Neural cell (in vitro differentiated cells): ENCODE data around the gene PCED1B. TPM values are rescaled to one million over a fixed set of nuclear protein-coding genes. Genes with fewer than 3 reads are reported as not detected.

ENCODE experiments used
- H2AFZ ChIP-seq: fragments of 200-600, 300-800 bp; sonication (generic), shearing (Covaris generic); 2 replicates; pipeline ENCODE4 v1.6.0; 2014; ENCODE audit warnings: low read depth, mild to moderate bottlenecking, antibody characterized with exemption, low read length, moderate library complexity
- H3F3A ChIP-seq: fragments of 200-600 bp; shearing (Covaris generic); 2 replicates; pipeline ENCODE4 v1.6.1; 2016; ENCODE audit warnings: mild to moderate bottlenecking, moderate library complexity, mixed read lengths, antibody characterized with exemption, low read length; ENCODE audit not compliant: insufficient read depth, poor library complexity, severe bottlenecking
- H3K27ac ChIP-seq: fragments of 200-600, 300-800 bp; sonication (generic), shearing (Covaris generic); 2 replicates; pipeline ENCODE4 v1.5.1; 2014; ENCODE audit warnings: mild to moderate bottlenecking, low read length, moderate library complexity
- H3K27me3 ChIP-seq: fragments of 300-800, 200-600 bp; sonication (generic), shearing (Covaris generic); 2 replicates; pipeline ENCODE4 v1.6.0; 2014; ENCODE audit warnings: mild to moderate bottlenecking, low read depth, low read length, moderate library complexity; ENCODE audit not compliant: insufficient read depth
- H3K36me3 ChIP-seq: fragments of 300-800, 200-600 bp; sonication (generic), shearing (Covaris generic); 2 replicates; pipeline ENCODE4 v1.5.1; 2014; ENCODE audit warnings: mild to moderate bottlenecking, antibody characterized with exemption, low read length, moderate library complexity; ENCODE audit not compliant: insufficient read depth
- H3K4me2 ChIP-seq: fragments of 300-800, 200-600 bp; sonication (generic), shearing (Covaris generic); 2 replicates; pipeline ENCODE4 v1.6.0; 2014; ENCODE audit warnings: mild to moderate bottlenecking, low read length
- H3K4me3 ChIP-seq: fragments of 300-800, 200-600 bp; sonication (generic), shearing (Covaris generic); 2 replicates; pipeline ENCODE4 v1.5.1; 2014; ENCODE audit warnings: mild to moderate bottlenecking, low read length, moderate library complexity
- H3K79me2 ChIP-seq: fragments of 200-600 bp; shearing (Covaris generic); replicated peaks from 2 replicates; pipeline ENCODE4 v1.6.0; 2014; ENCODE audit warnings: mild to moderate bottlenecking, low read length, moderate library complexity; ENCODE audit not compliant: insufficient read depth
- H3K9ac ChIP-seq: fragments of 300-800, 200-600 bp; sonication (generic), shearing (Covaris generic); 2 replicates; pipeline ENCODE4 v1.6.1; 2016; ENCODE audit warnings: mild to moderate bottlenecking, low read length, mixed read lengths
- H3K9me2 ChIP-seq: fragments of 200-600 bp; shearing (Covaris generic); 2 replicates; pipeline ENCODE4 v1.6.1; 2016; ENCODE audit warnings: mild to moderate bottlenecking, low read length, mixed read lengths; ENCODE audit not compliant: insufficient read depth
- H3K9me3 ChIP-seq: fragments of 200-600, 300-800 bp; sonication (generic), shearing (Covaris generic); 2 replicates; pipeline ENCODE4 v1.6.1; 2016; ENCODE audit warnings: mild to moderate bottlenecking, mixed run types, low read length, moderate library complexity, mixed read lengths
- H4K20me1 ChIP-seq: fragments of 200-600 bp; shearing (Covaris generic); 2 replicates; pipeline ENCODE4 v1.6.1; 2016; ENCODE audit warnings: mild to moderate bottlenecking, mixed run types; ENCODE audit not compliant: insufficient read depth
- EP300 ChIP-seq: fragments of 450-650 bp; conservative IDR thresholded peaks from 2 replicates; pipeline ENCODE4 v1.6.1; 2014; ENCODE audit warnings: antibody characterized with exemption, mild to moderate bottlenecking, moderate library complexity; ENCODE audit not compliant: poor library complexity, severe bottlenecking
- EZH2 ChIP-seq: fragments of 200-600, 300-800 bp; shearing (Covaris generic), sonication (generic); IDR thresholded peaks from 2 replicates; pipeline ENCODE4 v1.6.1; 2014; ENCODE audit warnings: antibody characterized with exemption, low read length, borderline replicate concordance, mild to moderate bottlenecking; ENCODE audit not compliant: insufficient read depth, poor library complexity, severe bottlenecking
- MXI1 ChIP-seq: fragments of 450-650 bp; conservative IDR thresholded peaks from 2 replicates; pipeline ENCODE4 v1.6.1; 2014; ENCODE audit warnings: antibody characterized with exemption, mild to moderate bottlenecking; ENCODE audit not compliant: poor library complexity, severe bottlenecking
- POLR2AphosphoS5 ChIP-seq: IDR thresholded peaks from 2 replicates; pipeline ENCODE4 v1.6.1; 2012
- RAD21 ChIP-seq: fragments of 450-650 bp; conservative IDR thresholded peaks from 2 replicates; pipeline ENCODE4 v1.6.1; 2014; ENCODE audit warnings: antibody characterized with exemption, mild to moderate bottlenecking, moderate library complexity
- SMC3 ChIP-seq: fragments of 450-650 bp; conservative IDR thresholded peaks from 2 replicates; pipeline ENCODE4 v1.6.1; 2014; ENCODE audit warnings: antibody characterized with exemption, mild to moderate bottlenecking, moderate library complexity; ENCODE audit not compliant: poor library complexity
- TAF1 ChIP-seq: IDR thresholded peaks from 2 replicates; pipeline ENCODE4 v1.6.1; 2012; ENCODE audit warnings: low read depth
- polyA plus RNA-seq: library from polyadenylated mRNA; depleted of rRNA; stranded (reverse); fragments of >200 nt; gene quantifications from 2 replicates; pipeline ENCODE4 v1.2.3, GENCODE V29; 2014
- TF ChIP-seq, protein P1 (sequence below): IDR thresholded peaks from 2 replicates; pipeline ENCODE4 v1.6.1; 2012; ENCODE audit warnings: borderline replicate concordance
- TF ChIP-seq, protein P2 (sequence below): fragments of 450-650 bp; IDR thresholded peaks from 2 replicates; pipeline ENCODE4 v1.5.1; 2014; ENCODE audit warnings: antibody characterized with exemption, mild to moderate bottlenecking, moderate library complexity; ENCODE audit not compliant: poor library complexity, severe bottlenecking

The PCED1B gene
- polyA plus RNA-seq, 1 donor from 2014 or later: not detected

DNA sequence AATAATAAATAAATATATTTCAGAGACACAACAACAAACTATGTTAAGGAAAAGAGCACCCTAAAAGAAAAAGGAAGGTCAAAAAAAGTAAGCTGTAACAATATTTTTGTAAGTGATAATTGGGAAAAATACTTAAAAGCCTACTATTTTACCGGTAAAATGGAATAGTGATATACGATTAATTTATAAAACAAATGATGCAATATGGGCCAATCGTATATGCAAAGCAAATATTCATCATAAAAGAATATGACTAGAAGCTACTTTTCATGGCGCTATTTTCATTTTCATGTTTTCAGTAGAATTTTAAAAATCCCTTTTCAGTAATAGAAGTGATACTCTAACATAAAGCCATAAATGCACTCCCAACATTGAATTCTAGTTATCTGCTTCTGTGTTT, 131.4 kb downstream of the PCED1B start:
- Histone ChIP-seq H2AFZ (no peak overlapping the region), H3K27ac (no peak overlapping the region), H3K4me3 (no peak overlapping the region), H3K27me3 (no peaks in the 10 kb centered on the region), H3K4me2 (no peak overlapping the region), H3K9me3 (no peaks in the 10 kb centered on the region), H3K36me3 (no peaks in the 10 kb centered on the region), H3K9me2 (no peaks in the 10 kb centered on the region), H3K9ac (no peak overlapping the region), H3F3A (no peaks in the 10 kb centered on the region), H4K20me1 (no peaks in the 10 kb centered on the region), H3K79me2 (no peaks in the 10 kb centered on the region)
- TF ChIP-seq EP300 (no peak), EZH2 (no peak), POLR2AphosphoS5 (no peak), MXI1 (no peak), TAF1 (no peak), RAD21 (no peak), SMC3 (no peak)
- TF ChIP-seq, protein P1, sequence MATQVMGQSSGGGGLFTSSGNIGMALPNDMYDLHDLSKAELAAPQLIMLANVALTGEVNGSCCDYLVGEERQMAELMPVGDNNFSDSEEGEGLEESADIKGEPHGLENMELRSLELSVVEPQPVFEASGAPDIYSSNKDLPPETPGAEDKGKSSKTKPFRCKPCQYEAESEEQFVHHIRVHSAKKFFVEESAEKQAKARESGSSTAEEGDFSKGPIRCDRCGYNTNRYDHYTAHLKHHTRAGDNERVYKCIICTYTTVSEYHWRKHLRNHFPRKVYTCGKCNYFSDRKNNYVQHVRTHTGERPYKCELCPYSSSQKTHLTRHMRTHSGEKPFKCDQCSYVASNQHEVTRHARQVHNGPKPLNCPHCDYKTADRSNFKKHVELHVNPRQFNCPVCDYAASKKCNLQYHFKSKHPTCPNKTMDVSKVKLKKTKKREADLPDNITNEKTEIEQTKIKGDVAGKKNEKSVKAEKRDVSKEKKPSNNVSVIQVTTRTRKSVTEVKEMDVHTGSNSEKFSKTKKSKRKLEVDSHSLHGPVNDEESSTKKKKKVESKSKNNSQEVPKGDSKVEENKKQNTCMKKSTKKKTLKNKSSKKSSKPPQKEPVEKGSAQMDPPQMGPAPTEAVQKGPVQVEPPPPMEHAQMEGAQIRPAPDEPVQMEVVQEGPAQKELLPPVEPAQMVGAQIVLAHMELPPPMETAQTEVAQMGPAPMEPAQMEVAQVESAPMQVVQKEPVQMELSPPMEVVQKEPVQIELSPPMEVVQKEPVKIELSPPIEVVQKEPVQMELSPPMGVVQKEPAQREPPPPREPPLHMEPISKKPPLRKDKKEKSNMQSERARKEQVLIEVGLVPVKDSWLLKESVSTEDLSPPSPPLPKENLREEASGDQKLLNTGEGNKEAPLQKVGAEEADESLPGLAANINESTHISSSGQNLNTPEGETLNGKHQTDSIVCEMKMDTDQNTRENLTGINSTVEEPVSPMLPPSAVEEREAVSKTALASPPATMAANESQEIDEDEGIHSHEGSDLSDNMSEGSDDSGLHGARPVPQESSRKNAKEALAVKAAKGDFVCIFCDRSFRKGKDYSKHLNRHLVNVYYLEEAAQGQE: no peak
- TF ChIP-seq, protein P2, sequence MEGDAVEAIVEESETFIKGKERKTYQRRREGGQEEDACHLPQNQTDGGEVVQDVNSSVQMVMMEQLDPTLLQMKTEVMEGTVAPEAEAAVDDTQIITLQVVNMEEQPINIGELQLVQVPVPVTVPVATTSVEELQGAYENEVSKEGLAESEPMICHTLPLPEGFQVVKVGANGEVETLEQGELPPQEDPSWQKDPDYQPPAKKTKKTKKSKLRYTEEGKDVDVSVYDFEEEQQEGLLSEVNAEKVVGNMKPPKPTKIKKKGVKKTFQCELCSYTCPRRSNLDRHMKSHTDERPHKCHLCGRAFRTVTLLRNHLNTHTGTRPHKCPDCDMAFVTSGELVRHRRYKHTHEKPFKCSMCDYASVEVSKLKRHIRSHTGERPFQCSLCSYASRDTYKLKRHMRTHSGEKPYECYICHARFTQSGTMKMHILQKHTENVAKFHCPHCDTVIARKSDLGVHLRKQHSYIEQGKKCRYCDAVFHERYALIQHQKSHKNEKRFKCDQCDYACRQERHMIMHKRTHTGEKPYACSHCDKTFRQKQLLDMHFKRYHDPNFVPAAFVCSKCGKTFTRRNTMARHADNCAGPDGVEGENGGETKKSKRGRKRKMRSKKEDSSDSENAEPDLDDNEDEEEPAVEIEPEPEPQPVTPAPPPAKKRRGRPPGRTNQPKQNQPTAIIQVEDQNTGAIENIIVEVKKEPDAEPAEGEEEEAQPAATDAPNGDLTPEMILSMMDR: no peak

DNA sequence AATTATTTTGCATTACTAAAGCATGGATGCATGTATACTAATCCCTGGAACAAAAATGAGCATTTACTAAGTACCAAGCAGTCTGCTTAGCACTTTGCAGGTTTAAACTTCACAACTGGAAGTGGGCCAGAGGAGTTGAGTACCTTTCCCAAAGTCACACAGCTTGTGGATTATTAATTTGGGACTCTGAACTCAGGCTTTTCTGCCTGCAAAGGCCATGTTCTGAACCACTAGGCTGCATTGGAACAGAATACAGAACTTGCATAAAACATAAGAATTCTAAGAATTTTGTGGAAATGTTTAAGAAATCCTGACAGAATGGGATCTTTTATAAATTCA, 133.2 kb downstream of the PCED1B start:
- H3K9me2 ChIP-seq: no peaks in the 10 kb centered on the region
- H3K9me3 ChIP-seq: no peaks in the 10 kb centered on the region
- no peaks in the 10 kb centered on the region for H3F3A ChIP-seq
- H2AFZ ChIP-seq: no peak overlapping the region
- no peak overlapping the region for H3K9ac ChIP-seq
- no peaks in the 10 kb centered on the region for H3K36me3 ChIP-seq
- H3K79me2 ChIP-seq: no peaks in the 10 kb centered on the region
- no peak overlapping the region for H3K4me2 ChIP-seq
- no peaks in the 10 kb centered on the region for H4K20me1 ChIP-seq
- H3K27ac ChIP-seq: no peak overlapping the region
- H3K27me3 ChIP-seq: no peaks in the 10 kb centered on the region
- H3K4me3 ChIP-seq: no peak overlapping the region
- TF ChIP-seq EP300 (no peak), POLR2AphosphoS5 (no peak)

DNA sequence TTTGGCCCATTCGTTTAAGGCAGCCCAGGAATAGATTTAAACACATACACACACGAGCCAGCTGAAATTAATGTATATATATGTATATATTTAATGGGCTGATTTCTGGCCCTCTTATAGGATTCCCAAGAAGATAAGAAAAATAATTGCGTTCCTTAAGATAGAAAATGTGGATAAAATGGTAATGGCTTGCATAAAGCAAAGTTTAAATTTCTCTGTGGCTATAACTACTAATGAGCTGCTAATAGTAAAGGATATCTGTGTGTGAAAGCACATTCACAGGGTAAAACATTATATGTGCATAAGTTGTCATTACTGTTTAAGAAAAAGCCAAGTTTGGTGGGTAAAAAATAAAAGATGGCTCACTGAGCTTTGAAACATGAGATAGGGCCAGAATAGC, 134.0 kb downstream of the PCED1B start:
- TF ChIP-seq, protein P2: no peak
- TF ChIP-seq MXI1: no peak
- TF ChIP-seq, protein P1: no peak
- no peak for TF ChIP-seq TAF1
- Histone ChIP-seq H3K9me3 (no peaks in the 10 kb centered on the region), H3K4me3 (no peak overlapping the region), H3K36me3 (no peaks in the 10 kb centered on the region), H3K27me3 (no peaks in the 10 kb centered on the region), H3K79me2 (no peaks in the 10 kb centered on the region), H3K9me2 (no peaks in the 10 kb centered on the region), H4K20me1 (no peaks in the 10 kb centered on the region), H3K9ac (no peak overlapping the region), H3F3A (no peaks in the 10 kb centered on the region), H2AFZ (no peak overlapping the region), H3K4me2 (no peak overlapping the region), H3K27ac (no peak overlapping the region)
